Fibroblast of pulmonary artery (primary cell): ENCODE results near the gene TMEM269.

Source experiments
- DNase-seq: peaks from one replicate; pipeline ENCODE4 v3.0.0-alpha.2; 2010; ENCODE audit warnings: low read depth
- H3K4me3 ChIP-seq: replicated peaks from 2 replicates; pipeline ENCODE4 v1.5.1; 2011; ENCODE audit warnings: low read depth, mild to moderate bottlenecking, control low read depth, low read length, moderate library complexity
- CTCF ChIP-seq: IDR thresholded peaks from 2 replicates; pipeline ENCODE4 v1.5.1; 2011; ENCODE audit warnings: mild to moderate bottlenecking, control low read depth, low read length, inconsistent platforms; ENCODE audit errors: missing control alignments

Gene TMEM269

GRCh38 chr1:42841440-42842147, 56.8 kb downstream of the TMEM269 start:
- no peak for TF ChIP-seq CTCF
- no peak for DNase-seq

GRCh38 chr1:42844592-42845140, 59.9 kb downstream of the TMEM269 start:
- no peak for TF ChIP-seq CTCF
- H3K4me3 ChIP-seq: no peak overlapping the region
- peak; percentile 14 for DNase-seq

More at GRCh38 chr1:42841440-42842147, 56.8 kb downstream of the TMEM269 start:
- H3K4me3 ChIP-seq: no peak overlapping the region

- no peak overlapping the region for H3K4me3 ChIP-seq
- DNase-seq: no peak
- no peak for TF ChIP-seq CTCF
Observed at GRCh38 chr1:42845193-42845592, 60.4 kb downstream of the TMEM269 start.

GRCh38 chr1:42845866-42846256, 61.1 kb downstream of the TMEM269 start:
- no peak for TF ChIP-seq CTCF
- peak overlapping the region; percentile 94 for H3K4me3 ChIP-seq

GRCh38 chr1:42846257-42847110, 61.7 kb downstream of the TMEM269 start, which contains the start of gene ZNF691:
TSS of gene ZNF691 (plus strand) at chr1:42846613. CDS start at chr1:42849659, 3,046 bp downstream.
- peak; percentile 98 for DNase-seq
- TF ChIP-seq CTCF: peak; percentile 48
- peak within 1 kb of the TSS; percentile 94 for H3K4me3 ChIP-seq

More at GRCh38 chr1:42845866-42846256, 61.1 kb downstream of the TMEM269 start:
- no peak for DNase-seq

- TF ChIP-seq CTCF: no peak
- no peak for DNase-seq
- peak overlapping the region; percentile 94 for H3K4me3 ChIP-seq
Observed at GRCh38 chr1:42847111-42847595, 62.4 kb downstream of the TMEM269 start.
